GM23338 (cell line): ENCODE measurements around the gene KCNMA1. TPM values are rescaled to one million over a fixed set of nuclear protein-coding genes. Genes with fewer than 3 reads are reported as not detected.

Experiments
- ATAC-seq: fragments of 200-7000 bp; cut with Tn5 transposase; 3 replicates; pipeline ENCODE4 v1.9.1; 2020
- DNase-seq: peaks from one replicate; pipeline ENCODE4 v3.0.0-alpha.2; 2015; ENCODE audit warnings: low spot score
- H2AFZ ChIP-seq: fragments of 200-600 bp; sonication (generic); 2 replicates; pipeline ENCODE4 v1.8.0; 2016; ENCODE audit warnings: antibody characterized with exemption, mild to moderate bottlenecking, moderate library complexity
- H3F3A ChIP-seq: fragments of 200-600 bp; sonication (generic); replicated peaks from 2 replicates; pipeline ENCODE4 v1.8.0; 2017; ENCODE audit warnings: antibody characterized with exemption, mixed run types, low read depth
- H3K27ac ChIP-seq: fragments of 200-600 bp; sonication (generic); 2 replicates; pipeline ENCODE4 v1.6.1; 2016; ENCODE audit warnings: low read depth
- H3K27me3 ChIP-seq: fragments of 200-600 bp; sonication (generic); 2 replicates; pipeline ENCODE4 v1.8.0; 2016; ENCODE audit warnings: mild to moderate bottlenecking, mixed run types, moderate library complexity; ENCODE audit not compliant: insufficient read depth
- H3K36me3 ChIP-seq: fragments of 200-600 bp; sonication (generic); 2 replicates; pipeline ENCODE4 v1.8.0; 2016; ENCODE audit warnings: mild to moderate bottlenecking; ENCODE audit not compliant: insufficient read depth
- H3K4me1 ChIP-seq: fragments of 200-600 bp; sonication (generic); 2 replicates; pipeline ENCODE4 v1.8.0; 2016; ENCODE audit warnings: mild to moderate bottlenecking, moderate library complexity; ENCODE audit not compliant: insufficient read depth
- H3K4me2 ChIP-seq: fragments of 200-600 bp; sonication (generic); 2 replicates; pipeline ENCODE4 v1.7.1; 2017; ENCODE audit warnings: mixed run types
- H3K4me3 ChIP-seq: fragments of 200-600 bp; sonication (generic); 2 replicates; pipeline ENCODE4 v1.6.1; 2016; ENCODE audit warnings: mixed run types
- H3K79me2 ChIP-seq: fragments of 200-600 bp; sonication (generic); replicated peaks from 2 replicates; pipeline ENCODE4 v1.8.0; 2017; ENCODE audit warnings: mild to moderate bottlenecking; ENCODE audit not compliant: insufficient read depth
- H3K9me2 ChIP-seq: fragments of 200-600 bp; sonication (generic); 2 replicates; pipeline ENCODE4 v1.8.0; 2017; ENCODE audit not compliant: insufficient read depth
- H4K20me1 ChIP-seq: fragments of 200-600 bp; sonication (generic); replicated peaks from 2 replicates; pipeline ENCODE4 v1.8.0; 2017; ENCODE audit warnings: mild to moderate bottlenecking; ENCODE audit not compliant: insufficient read depth
- H3K27ac Mint-ChIP-seq: 2 replicates; pipeline ENCODE4 v1.8.0; 2020; ENCODE audit warnings: inconsistent platforms, mild to moderate bottlenecking, moderate library complexity, mixed read lengths
- H3K27me3 Mint-ChIP-seq: 3 replicates; pipeline ENCODE4 v1.8.0; 2022; ENCODE audit warnings: low read depth, mild to moderate bottlenecking, moderate library complexity, mixed read lengths, inconsistent platforms; ENCODE audit not compliant: insufficient read depth, poor library complexity
- H3K36me3 Mint-ChIP-seq: 3 replicates; pipeline ENCODE4 v1.8.0; 2021; ENCODE audit warnings: low read depth, mild to moderate bottlenecking, inconsistent platforms, moderate library complexity, mixed read lengths
- H3K4me1 Mint-ChIP-seq: 3 replicates; pipeline ENCODE4 v1.8.0; 2020; ENCODE audit warnings: mild to moderate bottlenecking, inconsistent platforms, mixed read lengths
- H3K4me3 Mint-ChIP-seq: 3 replicates; pipeline ENCODE4 v1.8.0; 2021; ENCODE audit warnings: moderate library complexity, mild to moderate bottlenecking, inconsistent platforms, mixed read lengths
- H3K9me3 Mint-ChIP-seq: 3 replicates; pipeline ENCODE4 v1.8.0; 2020; ENCODE audit warnings: moderate library complexity, mild to moderate bottlenecking, inconsistent platforms, mixed read lengths
- CREB1 ChIP-seq: fragments of 250-450 bp; sonication (Bioruptor Pico); IDR thresholded peaks from 2 replicates; pipeline ENCODE4 v1.5.0; 2020; ENCODE audit warnings: low read depth, mild to moderate bottlenecking, moderate library complexity
- EZH2 ChIP-seq: fragments of 200-600 bp; sonication (generic); IDR thresholded peaks from one replicate; pipeline ENCODE4 v1.8.0; 2017; ENCODE audit warnings: antibody characterized with exemption, mild to moderate bottlenecking, low read depth; ENCODE audit not compliant: unreplicated experiment
- EZH2phosphoT487 ChIP-seq: fragments of 200-600 bp; sonication (generic); IDR thresholded peaks from one replicate; pipeline ENCODE4 v1.8.1; 2018; ENCODE audit warnings: antibody characterized with exemption; ENCODE audit not compliant: unreplicated experiment
- JUNB ChIP-seq: IDR thresholded peaks from one replicate; pipeline ENCODE4 v1.6.1; 2016; ENCODE audit warnings: antibody characterized with exemption; ENCODE audit not compliant: unreplicated experiment
- POLR2AphosphoS5 ChIP-seq: IDR thresholded peaks from 2 replicates; pipeline ENCODE4 v1.6.1; 2016; ENCODE audit warnings: antibody characterized with exemption, low read depth
- ZNF331 ChIP-seq: fragments of 250-450 bp; sonication (Bioruptor Pico); IDR thresholded peaks from 2 replicates; pipeline ENCODE4 v1.5.0; 2020; ENCODE audit warnings: low read depth, mild to moderate bottlenecking, moderate library complexity
- polyA plus RNA-seq: library from polyadenylated mRNA; unstranded; fragments of >200 nt; fragmentation: Nextera tagmentation; extraction: Ambion mirVana; gene quantifications from 2 replicates; pipeline ENCODE4 v1.2.1, GENCODE V29; 2016
- total RNA-seq: library from RNA; depleted of rRNA; stranded (reverse); fragments of >200 nt; shearing (Covaris generic); gene quantifications from 2 replicates; pipeline ENCODE4 v1.2.3, GENCODE V29; 2014
- TF ChIP-seq, protein P1 (sequence below): IDR thresholded peaks from one replicate; pipeline ENCODE4 v1.6.1; 2018; ENCODE audit warnings: antibody characterized with exemption; ENCODE audit not compliant: unreplicated experiment
- TF ChIP-seq, protein P2 (sequence below), 2 experiments: fragments of 200-600 bp in 1 of 2; sonication (generic) in 1 of 2; conservative IDR thresholded peaks; 2 replicates each; pipeline versions ENCODE4 v1.5.1 to v1.6.1; 2016 to 2017; ENCODE audit warnings: antibody characterized with exemption in 2 of 2, low read depth in 2 of 2, mild to moderate bottlenecking in 2 of 2, moderate library complexity in 1 of 2
- TF ChIP-seq, protein P3 (sequence below): fragments of 250-450 bp; sonication (Bioruptor Pico); IDR thresholded peaks from 2 replicates; pipeline ENCODE4 v1.5.0; 2020; ENCODE audit warnings: mild to moderate bottlenecking, moderate library complexity

KCNMA1 gene
- total and polyA plus RNA-seq, 2 experiments from 2014 or later: 8.2 to 9.0 TPM

DNA sequence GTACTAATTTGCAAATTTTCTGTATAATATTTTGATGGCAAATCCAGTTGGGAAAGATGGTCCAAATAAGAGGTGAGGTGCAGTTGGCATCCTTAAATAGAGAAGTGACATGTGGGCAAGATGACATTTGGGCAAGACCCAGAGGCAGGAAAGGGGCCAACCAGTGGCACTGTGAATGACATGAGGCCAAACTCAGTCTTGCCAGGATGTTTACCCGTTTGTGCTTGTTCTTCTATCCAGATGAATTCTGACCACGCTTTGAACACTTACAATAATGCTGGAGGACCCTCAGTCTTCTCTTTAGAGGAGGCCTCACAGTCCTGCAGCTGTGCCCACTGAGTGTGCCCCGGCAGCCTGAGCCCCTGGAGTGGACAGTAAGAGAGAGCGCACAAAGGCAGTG, 45.1 kb downstream of the KCNMA1 start:
- peaks cover 2% of the 10 kb centered on the region for H3K27me3 Mint-ChIP-seq
- H3K9me3 Mint-ChIP-seq: no peaks in the 10 kb centered on the region
- Histone ChIP-seq H3K36me3 (no peaks in the 10 kb centered on the region; the same call in 1 of the 2 replicates), H3K27me3 (no peaks in the 10 kb centered on the region), H3K4me3 (no peak overlapping the region), H3K4me2 (no peak overlapping the region), H3K79me2 (no peaks in the 10 kb centered on the region; the same call in 1 of the 2 replicates), H3K4me1 (0 out of 2 replicates have a peak, but pooled peaks cover 2% of the 10 kb centered on the region), H3K27ac (no peak overlapping the region), H4K20me1 (no peaks in the 10 kb centered on the region), H3K9me2 (no peaks in the 10 kb centered on the region), H3F3A (no peaks in the 10 kb centered on the region), H2AFZ (no peak overlapping the region)
- TF ChIP-seq ZNF331 (CRISPR knock-in tag) (no peak), JUNB (no peak), EZH2 (no peak), POLR2AphosphoS5 (no peak), EZH2phosphoT487 (no peak), CREB1 (no peak)
- TF ChIP-seq, protein P1, sequence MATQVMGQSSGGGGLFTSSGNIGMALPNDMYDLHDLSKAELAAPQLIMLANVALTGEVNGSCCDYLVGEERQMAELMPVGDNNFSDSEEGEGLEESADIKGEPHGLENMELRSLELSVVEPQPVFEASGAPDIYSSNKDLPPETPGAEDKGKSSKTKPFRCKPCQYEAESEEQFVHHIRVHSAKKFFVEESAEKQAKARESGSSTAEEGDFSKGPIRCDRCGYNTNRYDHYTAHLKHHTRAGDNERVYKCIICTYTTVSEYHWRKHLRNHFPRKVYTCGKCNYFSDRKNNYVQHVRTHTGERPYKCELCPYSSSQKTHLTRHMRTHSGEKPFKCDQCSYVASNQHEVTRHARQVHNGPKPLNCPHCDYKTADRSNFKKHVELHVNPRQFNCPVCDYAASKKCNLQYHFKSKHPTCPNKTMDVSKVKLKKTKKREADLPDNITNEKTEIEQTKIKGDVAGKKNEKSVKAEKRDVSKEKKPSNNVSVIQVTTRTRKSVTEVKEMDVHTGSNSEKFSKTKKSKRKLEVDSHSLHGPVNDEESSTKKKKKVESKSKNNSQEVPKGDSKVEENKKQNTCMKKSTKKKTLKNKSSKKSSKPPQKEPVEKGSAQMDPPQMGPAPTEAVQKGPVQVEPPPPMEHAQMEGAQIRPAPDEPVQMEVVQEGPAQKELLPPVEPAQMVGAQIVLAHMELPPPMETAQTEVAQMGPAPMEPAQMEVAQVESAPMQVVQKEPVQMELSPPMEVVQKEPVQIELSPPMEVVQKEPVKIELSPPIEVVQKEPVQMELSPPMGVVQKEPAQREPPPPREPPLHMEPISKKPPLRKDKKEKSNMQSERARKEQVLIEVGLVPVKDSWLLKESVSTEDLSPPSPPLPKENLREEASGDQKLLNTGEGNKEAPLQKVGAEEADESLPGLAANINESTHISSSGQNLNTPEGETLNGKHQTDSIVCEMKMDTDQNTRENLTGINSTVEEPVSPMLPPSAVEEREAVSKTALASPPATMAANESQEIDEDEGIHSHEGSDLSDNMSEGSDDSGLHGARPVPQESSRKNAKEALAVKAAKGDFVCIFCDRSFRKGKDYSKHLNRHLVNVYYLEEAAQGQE: no peak
- TF ChIP-seq, protein P2, sequence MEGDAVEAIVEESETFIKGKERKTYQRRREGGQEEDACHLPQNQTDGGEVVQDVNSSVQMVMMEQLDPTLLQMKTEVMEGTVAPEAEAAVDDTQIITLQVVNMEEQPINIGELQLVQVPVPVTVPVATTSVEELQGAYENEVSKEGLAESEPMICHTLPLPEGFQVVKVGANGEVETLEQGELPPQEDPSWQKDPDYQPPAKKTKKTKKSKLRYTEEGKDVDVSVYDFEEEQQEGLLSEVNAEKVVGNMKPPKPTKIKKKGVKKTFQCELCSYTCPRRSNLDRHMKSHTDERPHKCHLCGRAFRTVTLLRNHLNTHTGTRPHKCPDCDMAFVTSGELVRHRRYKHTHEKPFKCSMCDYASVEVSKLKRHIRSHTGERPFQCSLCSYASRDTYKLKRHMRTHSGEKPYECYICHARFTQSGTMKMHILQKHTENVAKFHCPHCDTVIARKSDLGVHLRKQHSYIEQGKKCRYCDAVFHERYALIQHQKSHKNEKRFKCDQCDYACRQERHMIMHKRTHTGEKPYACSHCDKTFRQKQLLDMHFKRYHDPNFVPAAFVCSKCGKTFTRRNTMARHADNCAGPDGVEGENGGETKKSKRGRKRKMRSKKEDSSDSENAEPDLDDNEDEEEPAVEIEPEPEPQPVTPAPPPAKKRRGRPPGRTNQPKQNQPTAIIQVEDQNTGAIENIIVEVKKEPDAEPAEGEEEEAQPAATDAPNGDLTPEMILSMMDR (conservative IDR thresholded peaks at IDR 0.05; ENCODE audit: low read depth in 2 of 2): no peak
- TF ChIP-seq, protein P3, sequence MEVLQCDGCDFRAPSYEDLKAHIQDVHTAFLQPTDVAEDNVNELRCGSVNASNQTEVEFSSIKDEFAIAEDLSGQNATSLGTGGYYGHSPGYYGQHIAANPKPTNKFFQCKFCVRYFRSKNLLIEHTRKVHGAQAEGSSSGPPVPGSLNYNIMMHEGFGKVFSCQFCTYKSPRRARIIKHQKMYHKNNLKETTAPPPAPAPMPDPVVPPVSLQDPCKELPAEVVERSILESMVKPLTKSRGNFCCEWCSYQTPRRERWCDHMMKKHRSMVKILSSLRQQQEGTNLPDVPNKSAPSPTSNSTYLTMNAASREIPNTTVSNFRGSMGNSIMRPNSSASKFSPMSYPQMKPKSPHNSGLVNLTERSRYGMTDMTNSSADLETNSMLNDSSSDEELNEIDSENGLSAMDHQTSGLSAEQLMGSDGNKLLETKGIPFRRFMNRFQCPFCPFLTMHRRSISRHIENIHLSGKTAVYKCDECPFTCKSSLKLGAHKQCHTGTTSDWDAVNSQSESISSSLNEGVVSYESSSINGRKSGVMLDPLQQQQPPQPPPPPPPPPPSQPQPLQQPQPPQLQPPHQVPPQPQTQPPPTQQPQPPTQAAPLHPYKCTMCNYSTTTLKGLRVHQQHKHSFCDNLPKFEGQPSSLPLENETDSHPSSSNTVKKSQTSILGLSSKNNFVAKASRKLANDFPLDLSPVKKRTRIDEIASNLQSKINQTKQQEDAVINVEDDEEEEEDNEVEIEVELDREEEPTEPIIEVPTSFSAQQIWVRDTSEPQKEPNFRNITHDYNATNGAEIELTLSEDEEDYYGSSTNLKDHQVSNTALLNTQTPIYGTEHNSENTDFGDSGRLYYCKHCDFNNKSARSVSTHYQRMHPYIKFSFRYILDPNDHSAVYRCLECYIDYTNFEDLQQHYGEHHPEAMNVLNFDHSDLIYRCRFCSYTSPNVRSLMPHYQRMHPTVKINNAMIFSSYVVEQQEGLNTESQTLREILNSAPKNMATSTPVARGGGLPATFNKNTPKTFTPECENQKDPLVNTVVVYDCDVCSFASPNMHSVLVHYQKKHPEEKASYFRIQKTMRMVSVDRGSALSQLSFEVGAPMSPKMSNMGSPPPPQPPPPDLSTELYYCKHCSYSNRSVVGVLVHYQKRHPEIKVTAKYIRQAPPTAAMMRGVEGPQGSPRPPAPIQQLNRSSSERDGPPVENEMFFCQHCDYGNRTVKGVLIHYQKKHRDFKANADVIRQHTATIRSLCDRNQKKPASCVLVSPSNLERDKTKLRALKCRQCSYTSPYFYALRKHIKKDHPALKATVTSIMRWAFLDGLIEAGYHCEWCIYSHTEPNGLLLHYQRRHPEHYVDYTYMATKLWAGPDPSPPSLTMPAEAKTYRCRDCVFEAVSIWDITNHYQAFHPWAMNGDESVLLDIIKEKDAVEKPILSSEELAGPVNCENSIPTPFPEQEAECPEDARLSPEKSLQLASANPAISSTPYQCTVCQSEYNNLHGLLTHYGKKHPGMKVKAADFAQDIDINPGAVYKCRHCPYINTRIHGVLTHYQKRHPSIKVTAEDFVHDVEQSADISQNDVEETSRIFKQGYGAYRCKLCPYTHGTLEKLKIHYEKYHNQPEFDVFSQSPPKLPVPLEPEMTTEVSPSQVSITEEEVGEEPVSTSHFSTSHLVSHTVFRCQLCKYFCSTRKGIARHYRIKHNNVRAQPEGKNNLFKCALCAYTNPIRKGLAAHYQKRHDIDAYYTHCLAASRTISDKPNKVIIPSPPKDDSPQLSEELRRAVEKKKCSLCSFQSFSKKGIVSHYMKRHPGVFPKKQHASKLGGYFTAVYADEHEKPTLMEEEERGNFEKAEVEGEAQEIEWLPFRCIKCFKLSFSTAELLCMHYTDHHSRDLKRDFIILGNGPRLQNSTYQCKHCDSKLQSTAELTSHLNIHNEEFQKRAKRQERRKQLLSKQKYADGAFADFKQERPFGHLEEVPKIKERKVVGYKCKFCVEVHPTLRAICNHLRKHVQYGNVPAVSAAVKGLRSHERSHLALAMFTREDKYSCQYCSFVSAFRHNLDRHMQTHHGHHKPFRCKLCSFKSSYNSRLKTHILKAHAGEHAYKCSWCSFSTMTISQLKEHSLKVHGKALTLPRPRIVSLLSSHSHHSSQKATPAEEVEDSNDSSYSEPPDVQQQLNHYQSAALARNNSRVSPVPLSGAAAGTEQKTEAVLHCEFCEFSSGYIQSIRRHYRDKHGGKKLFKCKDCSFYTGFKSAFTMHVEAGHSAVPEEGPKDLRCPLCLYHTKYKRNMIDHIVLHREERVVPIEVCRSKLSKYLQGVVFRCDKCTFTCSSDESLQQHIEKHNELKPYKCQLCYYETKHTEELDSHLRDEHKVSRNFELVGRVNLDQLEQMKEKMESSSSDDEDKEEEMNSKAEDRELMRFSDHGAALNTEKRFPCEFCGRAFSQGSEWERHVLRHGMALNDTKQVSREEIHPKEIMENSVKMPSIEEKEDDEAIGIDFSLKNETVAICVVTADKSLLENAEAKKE: no peak
- H3K36me3 Mint-ChIP-seq: peaks cover 2% of the 10 kb centered on the region; the same call in 1 of the 3 replicates
- no peak overlapping the region for H3K4me3 Mint-ChIP-seq
- H3K27ac Mint-ChIP-seq: no peak overlapping the region
- no peak for ATAC-seq
- H3K4me1 Mint-ChIP-seq: peaks cover 6% of the 10 kb centered on the region
- DNase-seq: no peak
